DOHH2 (cell line): Measurements from ENCODE around the gene HHAT.

Experiments
- H3F3A ChIP-seq: fragments of 200-600 bp; sonication (generic), shearing (Covaris generic); 2 replicates; pipeline ENCODE4 v1.6.0; 2016; ENCODE audit warnings: antibody characterized with exemption, mild to moderate bottlenecking; ENCODE audit not compliant: control insufficient read depth, insufficient read depth
- H3K27ac ChIP-seq: fragments of 200-600 bp; sonication (generic); 2 replicates; pipeline ENCODE4 v1.5.1; 2014; ENCODE audit warnings: low read depth, mild to moderate bottlenecking, low read length, moderate library complexity
- H3K27me3 ChIP-seq: fragments of 200-600 bp; sonication (generic); 2 replicates; pipeline ENCODE4 v1.6.1; 2014; ENCODE audit warnings: mild to moderate bottlenecking, low read length, mixed read lengths; ENCODE audit not compliant: control insufficient read depth
- H3K36me3 ChIP-seq: fragments of 200-600 bp; sonication (generic); 2 replicates; pipeline ENCODE4 v1.6.1; 2014; ENCODE audit warnings: mild to moderate bottlenecking, low read length, moderate library complexity, mixed read lengths; ENCODE audit not compliant: control insufficient read depth
- H3K4me1 ChIP-seq: fragments of 200-600 bp; sonication (generic); 2 replicates; pipeline ENCODE4 v1.6.1; 2014; ENCODE audit warnings: mild to moderate bottlenecking, low read length, mixed read lengths; ENCODE audit not compliant: control insufficient read depth
- H3K4me2 ChIP-seq: fragments of 200-600 bp; sonication (generic); 2 replicates; pipeline ENCODE4 v1.6.0; 2014; ENCODE audit warnings: mild to moderate bottlenecking, low read length, moderate library complexity
- H3K4me3 ChIP-seq: fragments of 200-600 bp; sonication (generic); 2 replicates; pipeline ENCODE4 v1.5.1; 2014; ENCODE audit warnings: mild to moderate bottlenecking, low read length, mixed read lengths
- H3K79me2 ChIP-seq: fragments of 200-600 bp; sonication (generic); 2 replicates; pipeline ENCODE4 v1.6.1; 2014; ENCODE audit warnings: mild to moderate bottlenecking, low read length, mixed read lengths; ENCODE audit not compliant: control insufficient read depth
- H3K9me2 ChIP-seq: fragments of 200-600 bp; sonication (generic); replicated peaks from 2 replicates; pipeline ENCODE4 v1.6.1; 2014; ENCODE audit warnings: mild to moderate bottlenecking, low read length, mixed read lengths; ENCODE audit not compliant: control insufficient read depth
- H3K9me3 ChIP-seq: fragments of 200-600 bp; sonication (generic); 2 replicates; pipeline ENCODE4 v1.6.1; 2014; ENCODE audit warnings: antibody characterized with exemption, low read length, mixed read lengths; ENCODE audit not compliant: control insufficient read depth, insufficient read depth
- H4K20me1 ChIP-seq: fragments of 200-600 bp; sonication (generic); 2 replicates; pipeline ENCODE4 v1.6.0; 2014; ENCODE audit warnings: low read depth, mild to moderate bottlenecking, antibody characterized with exemption, low read length, moderate library complexity; ENCODE audit not compliant: control insufficient read depth, insufficient read depth
- EZH2phosphoT487 ChIP-seq: fragments of 200-600 bp; sonication (generic); IDR thresholded peaks from 2 replicates; pipeline ENCODE4 v1.6.1; 2017; ENCODE audit warnings: borderline replicate concordance, mild to moderate bottlenecking, antibody characterized with exemption, low read length, moderate library complexity, mixed read lengths
- TF ChIP-seq, protein P1 (sequence below): fragments of 200-600 bp; sonication (generic); IDR thresholded peaks from one replicate; pipeline ENCODE4 v1.5.1; 2014; ENCODE audit warnings: antibody characterized with exemption, mild to moderate bottlenecking, low read depth, low read length; ENCODE audit not compliant: poor library complexity, severe bottlenecking

The HHAT gene

DNA sequence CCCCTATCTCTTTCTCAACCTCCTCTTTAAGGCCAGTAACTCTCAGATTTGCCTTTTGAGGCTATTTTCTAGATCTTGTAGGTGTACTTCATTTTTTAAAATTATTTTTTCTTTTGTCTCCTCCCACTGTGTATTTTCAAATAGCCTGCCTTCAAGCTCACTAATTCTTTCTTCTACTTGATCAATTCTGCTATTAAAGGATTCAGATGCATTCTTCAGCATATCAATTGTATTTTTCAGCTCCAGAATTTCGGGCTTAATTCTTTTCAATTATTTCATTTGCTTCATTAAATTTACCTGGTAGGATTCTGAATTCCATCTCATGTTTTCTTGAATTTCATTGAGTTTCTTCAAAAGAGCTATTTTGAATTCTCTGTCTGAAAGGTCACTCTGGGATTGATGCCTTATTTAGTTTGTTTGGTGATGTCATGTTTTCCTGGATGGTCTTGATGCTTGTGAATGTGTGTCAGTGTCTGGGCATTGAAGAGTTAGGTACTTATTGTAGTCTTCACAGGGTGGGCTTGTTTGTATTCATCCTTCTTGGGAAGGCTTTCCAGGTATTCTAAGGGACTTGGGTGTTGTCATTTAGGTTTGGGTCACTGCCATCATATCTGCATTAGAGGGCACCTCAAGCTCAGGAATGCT, 3.6 kb upstream of the HHAT start:
- H4K20me1 ChIP-seq: no peaks in the 10 kb centered on the region

GRCh38 chr1:210328032-210328745, 513 bp upstream of the HHAT start:
- Histone ChIP-seq H3K4me1 (peaks cover 26% of the 10 kb centered on the region), H3K4me3 (peak overlapping the region; percentile 90), H3K27ac (peak overlapping the region; percentile 58; the same call in 1 of the 2 replicates), H3K4me2 (peak overlapping the region; percentile 91), H3K9me2 (no peaks in the 10 kb centered on the region), H3F3A (0 out of 2 replicates have a peak, but pooled peaks cover 4% of the 10 kb centered on the region), H3K36me3 (no peaks in the 10 kb centered on the region), H3K9me3 (no peaks in the 10 kb centered on the region), H4K20me1 (no peaks in the 10 kb centered on the region), H3K79me2 (no peaks in the 10 kb centered on the region), H3K27me3 (peaks cover 9% of the 10 kb centered on the region; the same call in 1 of the 2 replicates)
- no peak for TF ChIP-seq EZH2phosphoT487
- TF ChIP-seq, protein P1, sequence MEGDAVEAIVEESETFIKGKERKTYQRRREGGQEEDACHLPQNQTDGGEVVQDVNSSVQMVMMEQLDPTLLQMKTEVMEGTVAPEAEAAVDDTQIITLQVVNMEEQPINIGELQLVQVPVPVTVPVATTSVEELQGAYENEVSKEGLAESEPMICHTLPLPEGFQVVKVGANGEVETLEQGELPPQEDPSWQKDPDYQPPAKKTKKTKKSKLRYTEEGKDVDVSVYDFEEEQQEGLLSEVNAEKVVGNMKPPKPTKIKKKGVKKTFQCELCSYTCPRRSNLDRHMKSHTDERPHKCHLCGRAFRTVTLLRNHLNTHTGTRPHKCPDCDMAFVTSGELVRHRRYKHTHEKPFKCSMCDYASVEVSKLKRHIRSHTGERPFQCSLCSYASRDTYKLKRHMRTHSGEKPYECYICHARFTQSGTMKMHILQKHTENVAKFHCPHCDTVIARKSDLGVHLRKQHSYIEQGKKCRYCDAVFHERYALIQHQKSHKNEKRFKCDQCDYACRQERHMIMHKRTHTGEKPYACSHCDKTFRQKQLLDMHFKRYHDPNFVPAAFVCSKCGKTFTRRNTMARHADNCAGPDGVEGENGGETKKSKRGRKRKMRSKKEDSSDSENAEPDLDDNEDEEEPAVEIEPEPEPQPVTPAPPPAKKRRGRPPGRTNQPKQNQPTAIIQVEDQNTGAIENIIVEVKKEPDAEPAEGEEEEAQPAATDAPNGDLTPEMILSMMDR: no peak

More for the DNA sequence above, 3.6 kb upstream of the HHAT start:
- 0 out of 2 replicates have a peak, but pooled peaks cover 3% of the 10 kb centered on the region for H3F3A ChIP-seq
- no peaks in the 10 kb centered on the region for H3K9me3 ChIP-seq
- H3K27ac ChIP-seq: no peak overlapping the region
- H3K79me2 ChIP-seq: no peaks in the 10 kb centered on the region
- no peaks in the 10 kb centered on the region for H3K9me2 ChIP-seq
- no peak overlapping the region for H3K4me2 ChIP-seq
- H3K4me1 ChIP-seq: peaks cover 16% of the 10 kb centered on the region
- H3K27me3 ChIP-seq: peaks cover 8% of the 10 kb centered on the region
- no peak overlapping the region for H3K4me3 ChIP-seq
- TF ChIP-seq, protein P1: no peak
- no peak for TF ChIP-seq EZH2phosphoT487
- no peaks in the 10 kb centered on the region for H3K36me3 ChIP-seq

- H3K4me1 ChIP-seq: peaks cover 31% of the 10 kb centered on the region
- no peak overlapping the region for H3K27ac ChIP-seq
- H3K4me3 ChIP-seq: peak overlapping the region; percentile 90; the same call in 1 of the 2 replicates
- H4K20me1 ChIP-seq: no peaks in the 10 kb centered on the region
- H3K4me2 ChIP-seq: peak overlapping the region; percentile 91; the same call in 1 of the 2 replicates
- no peaks in the 10 kb centered on the region for H3K9me2 ChIP-seq
- H3F3A ChIP-seq: 0 out of 2 replicates have a peak, but pooled peaks cover 4% of the 10 kb centered on the region
- TF ChIP-seq EZH2phosphoT487: no peak
- TF ChIP-seq, protein P1: no peak
- H3K9me3 ChIP-seq: no peaks in the 10 kb centered on the region
- H3K79me2 ChIP-seq: no peaks in the 10 kb centered on the region
- peaks cover 9% of the 10 kb centered on the region; the same call in 1 of the 2 replicates for H3K27me3 ChIP-seq
- H3K36me3 ChIP-seq: no peaks in the 10 kb centered on the region
Measured at GRCh38 chr1:210330279-210330866, 1.7 kb downstream of the HHAT start.
